AG09309 (cell line): ENCODE measurements around the gene FAM13B.

Experiments used
- DNase-seq: peaks from one replicate; pipeline ENCODE4 v3.0.0-alpha.2; 2010; ENCODE audit warnings: low read depth
- H3K4me3 ChIP-seq: 2 replicates; pipeline ENCODE4 v1.5.1; 2011; ENCODE audit warnings: mild to moderate bottlenecking, low read depth, low read length, moderate library complexity; ENCODE audit not compliant: control insufficient read depth
- CTCF ChIP-seq: IDR thresholded peaks from 2 replicates; pipeline ENCODE4 v1.5.1; 2011; ENCODE audit warnings: mild to moderate bottlenecking, low read depth, low read length, inconsistent platforms; ENCODE audit not compliant: insufficient read depth, control insufficient read depth; ENCODE audit errors: missing control alignments

Gene FAM13B

GRCh38 chr5:137902408-137903133 is 130.3 kb downstream of the FAM13B start:
- no peak for DNase-seq
- H3K4me3 ChIP-seq, result no peak overlapping the region

DNA sequence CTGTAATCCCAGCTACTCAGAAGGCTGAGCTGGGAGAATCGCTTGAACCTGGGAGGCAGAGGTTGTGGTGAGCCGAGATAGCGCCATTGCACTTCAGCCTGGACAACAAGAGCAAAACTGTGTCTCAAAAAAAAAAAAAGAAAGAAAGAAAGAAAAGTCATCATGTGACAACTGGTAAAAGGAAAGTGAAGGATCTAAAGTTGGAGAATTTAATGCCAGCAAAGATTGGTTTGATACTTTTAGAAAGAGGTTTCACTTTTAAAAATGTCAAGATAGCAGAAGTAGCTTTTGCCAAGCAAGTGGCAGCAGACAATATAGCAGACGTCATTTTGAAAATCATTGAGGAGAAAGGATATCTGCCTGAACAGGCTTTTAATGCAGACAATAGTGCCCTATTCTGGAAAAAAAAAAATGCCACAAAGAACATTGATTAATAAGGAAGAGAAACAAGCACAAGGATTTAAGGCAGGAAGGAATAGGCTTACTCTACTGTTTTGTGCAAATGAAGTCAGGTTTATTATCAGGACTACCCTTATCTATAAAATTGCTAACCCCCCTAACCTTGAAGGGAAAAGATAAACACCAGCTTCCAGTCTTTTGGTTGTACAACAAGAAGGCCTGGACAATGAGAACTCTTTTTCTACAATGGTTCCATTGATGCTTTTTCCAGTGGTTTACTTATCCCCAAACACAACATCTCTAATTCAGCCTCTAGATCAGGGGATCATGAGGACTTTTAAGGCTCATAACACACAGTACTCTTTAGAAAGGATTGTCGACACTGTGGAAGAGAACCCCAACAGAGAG is 131.7 kb downstream of the FAM13B start:
- H3K4me3 ChIP-seq, result no peak overlapping the region
- no peak for DNase-seq
- TF ChIP-seq CTCF, result no peak

More at GRCh38 chr5:137902408-137903133, 130.3 kb downstream of the FAM13B start:
- TF ChIP-seq CTCF, result no peak

- no peak overlapping the region for H3K4me3 ChIP-seq
- DNase-seq, result no peak
- no peak for TF ChIP-seq CTCF
Observed at GRCh38 chr5:137899493-137899892, 133.4 kb downstream of the FAM13B start.

GRCh38 chr5:137896560-137896959 is 136.3 kb downstream of the FAM13B start:
- TF ChIP-seq CTCF, result no peak
- DNase-seq, result no peak
- H3K4me3 ChIP-seq, result no peak overlapping the region

DNA sequence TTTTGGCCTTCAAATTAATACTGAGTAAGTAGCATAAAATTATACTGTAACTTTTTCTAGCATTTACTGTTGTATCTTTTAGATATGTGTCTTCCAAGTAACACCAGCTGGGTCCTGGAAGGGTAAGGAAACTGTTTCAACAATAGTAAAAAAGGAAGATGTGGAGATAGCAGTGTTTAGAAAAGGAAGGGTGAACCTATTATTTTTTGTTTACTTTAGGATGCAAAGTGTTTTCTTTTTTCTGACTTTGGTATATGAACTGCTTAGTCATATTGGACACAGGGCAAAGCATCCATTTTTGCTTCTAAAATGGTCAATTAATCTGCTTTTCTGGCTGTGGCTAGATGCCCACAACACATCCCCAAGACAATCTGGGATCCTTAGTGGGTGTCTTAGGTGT is 138.3 kb downstream of the FAM13B start:
- no peak overlapping the region for H3K4me3 ChIP-seq
- no peak for TF ChIP-seq CTCF
- DNase-seq, result no peak

DNA sequence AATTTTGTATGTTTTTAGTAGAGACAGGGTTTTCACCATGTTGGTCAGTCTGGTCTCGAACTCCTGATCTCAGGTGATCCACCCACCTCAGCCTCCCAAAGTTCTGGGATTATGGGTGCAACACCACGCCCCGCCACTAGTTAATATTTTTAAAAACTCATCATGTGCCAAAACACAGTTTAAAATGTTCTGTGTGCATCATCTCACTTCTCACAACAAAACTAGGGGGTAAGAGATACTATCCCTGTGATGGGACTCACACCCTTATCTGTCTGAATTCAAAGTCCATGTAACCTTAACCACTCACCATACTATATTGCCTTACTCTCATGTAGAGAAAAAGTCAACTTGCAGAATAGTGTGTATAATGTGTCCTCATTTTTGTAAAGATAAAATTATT is 141.0 kb downstream of the FAM13B start:
- H3K4me3 ChIP-seq, result no peak overlapping the region
- no peak for TF ChIP-seq CTCF
- no peak for DNase-seq
